HG03139 (cell line): ENCODE measurements around the gene SPTBN1.

Source experiments
- ATAC-seq: cut with Tn5 transposase; IDR thresholded peaks from one replicate; pipeline ENCODE4 v1.9.1; 2021; ENCODE audit not compliant: unreplicated experiment

Gene SPTBN1

GRCh38 chr2:54549917-54550518 is 93.9 kb downstream of the SPTBN1 start:
- ATAC-seq, result no peak

GRCh38 chr2:54550547-54550946 is 94.4 kb downstream of the SPTBN1 start:
- no peak for ATAC-seq

GRCh38 chr2:54551123-54551756 is 95.1 kb downstream of the SPTBN1 start:
- ATAC-seq, result no peak

- no peak for ATAC-seq
These were observed 96.9 kb downstream of the SPTBN1 start for GRCh38 chr2:54553075-54553474.

GRCh38 chr2:54553775-54554174 is 97.6 kb downstream of the SPTBN1 start:
- no peak for ATAC-seq

GRCh38 chr2:54555318-54555837 is 99.3 kb downstream of the SPTBN1 start:
- no peak for ATAC-seq

GRCh38 chr2:54556621-54557121 is 100.5 kb downstream of the SPTBN1 start:
- ATAC-seq, result no peak

GRCh38 chr2:54557211-54557600 is 101.1 kb downstream of the SPTBN1 start:
- no peak for ATAC-seq

- ATAC-seq, result peak; percentile 41
These were observed 101.6 kb downstream of the SPTBN1 start for GRCh38 chr2:54557601-54558187.

GRCh38 chr2:54558188-54559005 is 102.3 kb downstream of the SPTBN1 start:
- ATAC-seq, result peak; percentile 45

- ATAC-seq, result no peak
These were observed 102.9 kb downstream of the SPTBN1 start for GRCh38 chr2:54559006-54559445.

- no peak for ATAC-seq
These were observed 103.5 kb downstream of the SPTBN1 start for GRCh38 chr2:54559593-54560145.

- ATAC-seq, result peak; percentile 33
These were observed 104.2 kb downstream of the SPTBN1 start for GRCh38 chr2:54560146-54560881.

- ATAC-seq, result no peak
These were observed 104.9 kb downstream of the SPTBN1 start for GRCh38 chr2:54561010-54561409.

- no peak for ATAC-seq
These were observed 108.3 kb downstream of the SPTBN1 start for GRCh38 chr2:54564439-54564838.

- no peak for ATAC-seq
These were observed 109.4 kb downstream of the SPTBN1 start for GRCh38 chr2:54565551-54565950.

- no peak for ATAC-seq
These were observed 110.8 kb downstream of the SPTBN1 start for GRCh38 chr2:54566896-54567295.

- peak; percentile 23 for ATAC-seq
These were observed 112.8 kb downstream of the SPTBN1 start for GRCh38 chr2:54568876-54569321.

- no peak for ATAC-seq
These were observed 113.7 kb downstream of the SPTBN1 start for GRCh38 chr2:54569745-54570301.
